HCT116 (cell line): ENCODE data around the gene TFE3. TPM values are rescaled to one million over a fixed set of nuclear protein-coding genes. Genes with fewer than 3 reads are reported as not detected.

Experiments
- ATAC-seq: fragments of 200-7000 bp; cut with Tn5 transposase; 2 replicates; pipeline ENCODE4 v1.9.1; 2020; ENCODE audit warnings: mild to moderate bottlenecking, moderate library complexity
- BruUV-seq: library from RNA; stranded (reverse); fragments of 400-500 nt; replicated peaks from 2 replicates; lab custom pipeline; 2021; lab: Mats Ljungman, UMichigan
- CTCF ChIA-PET: fragments of 300-600 bp; sonication (Branson Sonifier 250); formaldehyde crosslinking; loops from one replicate; lab custom pipeline; 2021; ENCODE audit warnings: antibody characterized with exemption; lab: Charles Lee
- POLR2A ChIA-PET: fragments of 300-600, 350-600 bp; sonication (Branson Sonifier 250); formaldehyde crosslinking; loops from one replicate; lab custom pipeline; 2021; ENCODE audit warnings: antibody characterized with exemption; lab: Charles Lee
- RAD21 ChIA-PET, 2 experiments: fragments of 300-600 bp; sonication (Branson Sonifier 250); formaldehyde crosslinking; loops; one replicate each; lab custom pipeline; 2023; ENCODE audit warnings: low total read pairs in 2 of 2; ENCODE audit not compliant: uncharacterized antibody in 2 of 2, unreplicated experiment in 2 of 2, low non-redundant PET in 1 of 2; lab: Charles Lee
- DNase-seq: peaks from one replicate; pipeline ENCODE4 v3.0.0-alpha.2; 2010; ENCODE audit warnings: low read depth, low spot score
- H2AFZ ChIP-seq: fragments of 200-600 bp; shearing (Covaris generic), sonication (generic); 2 replicates; pipeline ENCODE4 v1.6.1; 2017; ENCODE audit warnings: low read depth, mixed run types, mixed read lengths, antibody characterized with exemption, low read length; ENCODE audit not compliant: poor library complexity, severe bottlenecking
- H3K27ac ChIP-seq: 2 replicates; pipeline ENCODE4 v1.5.1; 2012; ENCODE audit warnings: low read depth, low read length
- H3K27me3 ChIP-seq: fragments of 200-600 bp; sonication (generic); 2 replicates; pipeline ENCODE4 v1.6.1; 2016; ENCODE audit warnings: mixed run types, low read length, mixed read lengths; ENCODE audit not compliant: insufficient read depth
- H3K36me3 ChIP-seq, 2 experiments: fragments of 200-500 bp in 1 of 2; fragments of 200-600 bp in 1 of 2; sonication (Bioruptor generic) in 1 of 2; sonication (generic) in 1 of 2; 2 replicates each; pipeline versions ENCODE4 v1.5.1 to v1.6.1; 2014 to 2016; ENCODE audit warnings: low read length in 2 of 2, inconsistent platforms in 1 of 2, mixed read lengths in 1 of 2, mixed run types in 1 of 2; ENCODE audit not compliant: insufficient read depth in 2 of 2, control insufficient read depth in 1 of 2
- H3K4me1 ChIP-seq, 2 experiments: fragments of 200-600 bp in 1 of 2; sonication (generic) in 1 of 2; 2 replicates each; pipeline versions ENCODE4 v1.5.1 to v1.6.1; 2012 to 2017; ENCODE audit warnings: low read length in 2 of 2, inconsistent platforms in 1 of 2, mild to moderate bottlenecking in 1 of 2, mixed read lengths in 1 of 2, mixed run types in 1 of 2, moderate library complexity in 1 of 2; ENCODE audit not compliant: insufficient read depth in 2 of 2, control insufficient read depth in 1 of 2
- H3K4me2 ChIP-seq: fragments of 200-600 bp; sonication (generic); 2 replicates; pipeline ENCODE4 v1.6.1; 2017; ENCODE audit warnings: mixed run types, low read length, mixed read lengths
- H3K4me3 ChIP-seq, 2 experiments: fragments of 200-600 bp in 1 of 2; sonication (generic) in 1 of 2; replicated peaks in 1 of 2; 2 replicates each; pipeline ENCODE4 v1.5.1; 2011 to 2016; ENCODE audit warnings: low read length in 2 of 2, control low read depth in 1 of 2, low read depth in 1 of 2, mild to moderate bottlenecking in 1 of 2, mixed read lengths in 1 of 2, mixed run types in 1 of 2
- H3K79me2 ChIP-seq: fragments of 200-600 bp; sonication (generic); 2 replicates; pipeline ENCODE4 v1.6.1; 2017; ENCODE audit warnings: mild to moderate bottlenecking, mixed run types, low read length, moderate library complexity, mixed read lengths; ENCODE audit not compliant: insufficient read depth
- H3K9ac ChIP-seq: fragments of 200-600 bp; sonication (generic); 2 replicates; pipeline ENCODE4 v1.6.1; 2016; ENCODE audit warnings: low read length, mixed read lengths
- H3K9me2 ChIP-seq: fragments of 200-600 bp; sonication (generic), shearing (Covaris generic); 2 replicates; pipeline ENCODE4 v1.6.1; 2017; ENCODE audit warnings: mixed run types, mild to moderate bottlenecking, moderate library complexity; ENCODE audit not compliant: insufficient read depth
- H3K9me3 ChIP-seq, 2 experiments: fragments of 200-500 bp in 1 of 2; fragments of 200-600 bp in 1 of 2; sonication (Bioruptor generic) in 1 of 2; sonication (generic) in 1 of 2; 2 replicates each; pipeline ENCODE4 v1.6.1; 2014 to 2017; ENCODE audit warnings: low read length in 2 of 2, mixed read lengths in 2 of 2, inconsistent platforms in 1 of 2, low read depth in 1 of 2, mild to moderate bottlenecking in 1 of 2, mixed run types in 1 of 2, moderate library complexity in 1 of 2; ENCODE audit not compliant: control insufficient read depth in 1 of 2, insufficient read depth in 1 of 2
- H4K20me1 ChIP-seq: fragments of 200-600 bp; sonication (generic), shearing (Covaris generic); 2 replicates; pipeline ENCODE4 v1.6.1; 2017; ENCODE audit warnings: mixed run types, mild to moderate bottlenecking, moderate library complexity; ENCODE audit not compliant: insufficient read depth
- ATF3 ChIP-seq: IDR thresholded peaks from 2 replicates; pipeline ENCODE4 v1.6.1; 2012
- ELF1 ChIP-seq: IDR thresholded peaks from 2 replicates; pipeline ENCODE4 v1.6.1; 2012; ENCODE audit warnings: low read depth, borderline replicate concordance
- FOSL1 ChIP-seq: IDR thresholded peaks from 2 replicates; pipeline ENCODE4 v1.6.1; 2012; ENCODE audit warnings: low read depth
- MAX ChIP-seq: IDR thresholded peaks from 2 replicates; pipeline ENCODE4 v1.6.1; 2012
- SRF ChIP-seq: IDR thresholded peaks from 2 replicates; pipeline ENCODE4 v1.6.1; 2012; ENCODE audit warnings: low read depth
- TCF7L2 ChIP-seq: IDR thresholded peaks from 2 replicates; pipeline ENCODE4 v1.7.0; 2011; ENCODE audit warnings: borderline replicate concordance, inconsistent platforms; ENCODE audit not compliant: insufficient read depth, insufficient read length; ENCODE audit errors: extremely low read depth
- ZBTB33 ChIP-seq: IDR thresholded peaks from 2 replicates; pipeline ENCODE4 v1.6.1; 2011; ENCODE audit warnings: mild to moderate bottlenecking, low read length, moderate library complexity; ENCODE audit not compliant: insufficient replicate concordance; ENCODE audit errors: extremely low read depth
- intact Hi-C: fragments of 100-400 bp; cut with micrococcal nuclease; formaldehyde crosslinking; loops from 2 replicates; pipeline ENCODE4 v1.10.0; 2022
- total RNA-seq: library from RNA; stranded (reverse); gene quantifications from one replicate; pipeline ENCODE4 v1.2.1, GENCODE V29; 2021; ENCODE audit not compliant: unreplicated experiment

The TFE3 gene
- total RNA-seq, 1 experiment from 2014 or later, result 17.1 TPM

- no peak for TF ChIP-seq ZBTB33
- TF ChIP-seq ATF3, result no peak
- TF ChIP-seq SRF, result no peak
- TF ChIP-seq TCF7L2, result no peak
Measured at GRCh38 chrX:49040376-49040955, 2.7 kb downstream of the TFE3 start (continued).

GRCh38 chrX:49039598-49040375 lies 3.4 kb downstream of the TFE3 start:
- ChIA-PET CTCF (no interaction called here), POLR2A (interaction anchor here (0.8 to 1.0 kb wide), 2 partner anchors 9 to 82 kb away, joined by 3 read pairs; no protein-coding TSS in a partner anchor), RAD21 (no interaction called here)
- H3K27me3 ChIP-seq, result no peaks in the 10 kb centered on the region
- H3K4me3 ChIP-seq, result peak overlapping the region; percentile 29 to 35
- peak overlapping the region; percentile 87 for H3K4me2 ChIP-seq
- H4K20me1 ChIP-seq, result no peaks in the 10 kb centered on the region
- peaks cover 4 to 5% of the 10 kb centered on the region in 2 experiments; a peak in 3 of 4 replicates for H3K36me3 ChIP-seq
- no peak overlapping the region for H2AFZ ChIP-seq
- H3K9ac ChIP-seq, result peak overlapping the region; percentile 52
- H3K79me2 ChIP-seq, result peaks cover 36% of the 10 kb centered on the region
- TF ChIP-seq ELF1 (no peak), FOSL1 (no peak), MAX (no peak)
- BruUV-seq, result no TSS peak
- H3K9me3 ChIP-seq, result no peaks in the 10 kb centered on the region
- ATAC-seq (peak; percentile 49), DNase-seq (peak; percentile 75)
- H3K27ac ChIP-seq, result peak overlapping the region; percentile 94
- intact Hi-C loops, result loop anchor here (5.0 to 10.0 kb wide), 2 partner anchors 37 to 125 kb away; partner anchors contain the start of genes GRIPAP1 and MAGIX
- H3K9me2 ChIP-seq, result no peaks in the 10 kb centered on the region
- peaks cover 23 to 34% of the 10 kb centered on the region in 2 experiments for H3K4me1 ChIP-seq
